ENCODE measurements around the gene HIPK2. TPM values are rescaled to one million over a fixed set of nuclear protein-coding genes. Genes with fewer than 3 reads are reported as not detected.
"Not testable (repeated sequence)": the region's sequence is repeated elsewhere in the genome, so short reads cannot be mapped to it uniquely, and the experiment has no call there.

HIPK2 gene
- total RNA-seq, 4 donors from 2014 or later: 20.9 to 40.9 (median 26.7) TPM

DNA sequence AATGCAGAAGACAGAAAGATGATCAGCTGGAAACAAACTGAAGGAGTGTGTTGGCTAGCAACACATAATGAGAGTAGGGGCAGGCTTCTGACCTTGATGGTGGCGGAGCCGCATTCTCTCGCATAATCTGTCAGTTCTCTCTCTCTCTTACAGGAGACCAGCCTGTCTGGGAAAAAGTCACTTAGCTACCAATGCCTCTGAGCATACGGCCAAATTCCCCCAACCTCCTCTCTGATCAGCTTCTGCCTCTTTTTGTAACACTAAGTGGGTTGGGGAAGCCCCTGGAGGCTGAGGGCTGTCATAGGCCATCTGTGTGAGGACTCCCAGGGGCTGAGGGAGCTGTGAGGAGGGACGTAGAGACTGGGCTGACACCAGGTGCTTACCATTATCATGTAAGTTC, 104.6 kb downstream of the HIPK2 start:
- H3K27ac ChIP-seq (replicated peaks in 1 of 4): peak overlapping the region; percentile 10 to 62 (median 32)
- 76% methylated on average over 5 of the region's 5 CpGs for WGBS

DNA sequence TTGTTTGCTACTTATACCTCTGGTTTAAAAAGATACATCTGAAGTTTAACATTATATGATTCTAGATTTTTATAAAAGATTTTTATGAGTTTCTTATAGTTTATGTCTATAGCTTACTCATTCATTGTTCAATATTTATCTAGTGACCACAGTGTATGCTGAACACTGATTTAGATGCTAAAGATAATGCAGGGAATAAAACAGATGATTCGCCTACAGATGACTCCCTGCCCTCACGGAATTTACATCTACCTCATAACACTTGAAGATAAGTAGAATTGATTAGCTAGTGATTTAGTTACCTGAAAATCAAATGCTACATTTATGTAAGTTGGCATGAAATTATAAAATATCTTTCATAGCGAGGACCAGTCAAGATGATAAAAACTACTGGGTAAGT, 105.8 kb downstream of the HIPK2 start:
- WGBS: 97% methylated on average over 3 of the region's 3 CpGs

More for the DNA sequence above, 104.6 kb downstream of the HIPK2 start:
- Histone ChIP-seq H3K9me3 (no peaks in the 10 kb centered on the region), H3K4me3 (no peak overlapping the region), H3K4me1 (peaks cover 14 to 19% (median 17%) of the 10 kb centered on the region in 4 donors), H3K27me3 (no peaks in the 10 kb centered on the region), H3K36me3 (peaks cover 0 to 8% (median 0%) of the 10 kb centered on the region in 4 donors)
- DNase-seq (ENCODE audit: extremely low spot score): no peak
- TF ChIP-seq, protein P1, sequence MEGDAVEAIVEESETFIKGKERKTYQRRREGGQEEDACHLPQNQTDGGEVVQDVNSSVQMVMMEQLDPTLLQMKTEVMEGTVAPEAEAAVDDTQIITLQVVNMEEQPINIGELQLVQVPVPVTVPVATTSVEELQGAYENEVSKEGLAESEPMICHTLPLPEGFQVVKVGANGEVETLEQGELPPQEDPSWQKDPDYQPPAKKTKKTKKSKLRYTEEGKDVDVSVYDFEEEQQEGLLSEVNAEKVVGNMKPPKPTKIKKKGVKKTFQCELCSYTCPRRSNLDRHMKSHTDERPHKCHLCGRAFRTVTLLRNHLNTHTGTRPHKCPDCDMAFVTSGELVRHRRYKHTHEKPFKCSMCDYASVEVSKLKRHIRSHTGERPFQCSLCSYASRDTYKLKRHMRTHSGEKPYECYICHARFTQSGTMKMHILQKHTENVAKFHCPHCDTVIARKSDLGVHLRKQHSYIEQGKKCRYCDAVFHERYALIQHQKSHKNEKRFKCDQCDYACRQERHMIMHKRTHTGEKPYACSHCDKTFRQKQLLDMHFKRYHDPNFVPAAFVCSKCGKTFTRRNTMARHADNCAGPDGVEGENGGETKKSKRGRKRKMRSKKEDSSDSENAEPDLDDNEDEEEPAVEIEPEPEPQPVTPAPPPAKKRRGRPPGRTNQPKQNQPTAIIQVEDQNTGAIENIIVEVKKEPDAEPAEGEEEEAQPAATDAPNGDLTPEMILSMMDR (IDR thresholded peaks at IDR 0.05): no peak
- no peak for TF ChIP-seq POLR2A (IDR thresholded peaks at IDR 0.05; ENCODE audit: low read depth)
- TF ChIP-seq POLR2AphosphoS5 (IDR thresholded peaks at IDR 0.05): no peak
- TF ChIP-seq EP300 (IDR thresholded peaks at IDR 0.05): no peak
- intact Hi-C loops (cut with DNase I): no loop called here

DNA sequence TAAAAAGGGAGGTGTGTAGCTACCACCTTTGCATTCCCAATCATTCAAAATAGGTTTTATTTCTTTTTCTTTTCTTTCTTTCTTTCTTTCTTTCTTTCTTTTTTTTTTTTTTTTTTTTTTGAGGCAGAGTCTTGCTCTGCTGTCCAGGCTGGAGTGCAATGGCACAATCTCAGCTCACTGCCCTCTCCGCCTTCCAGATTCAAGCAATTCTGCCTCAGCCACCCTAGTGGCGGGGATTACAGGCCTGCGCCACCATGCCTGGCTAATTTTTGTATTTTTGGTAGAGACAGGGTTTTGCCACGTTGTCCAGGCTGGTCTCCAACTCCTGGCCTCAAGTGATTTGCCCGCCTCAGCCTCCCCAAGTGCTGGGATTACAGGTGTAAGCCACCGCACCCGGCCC, 107.1 kb downstream of the HIPK2 start:
- H3K27me3 ChIP-seq; H3K4me3 ChIP-seq; DNase-seq (ENCODE audit: extremely low spot score); H3K9me3 ChIP-seq; intact Hi-C loops (cut with DNase I); H3K27ac ChIP-seq (replicated peaks in 1 of 4): not testable (repeated sequence)
- 95% methylated on average over 7 of the region's 7 CpGs for WGBS
- Histone ChIP-seq H3K4me1 (peaks cover 14 to 19% (median 17%) of the 10 kb centered on the region in 4 donors), H3K36me3 (peaks cover 0 to 14% (median 0%) of the 10 kb centered on the region in 4 donors)

More for the DNA sequence above, 105.8 kb downstream of the HIPK2 start:
- TF ChIP-seq POLR2A (IDR thresholded peaks at IDR 0.05; ENCODE audit: low read depth): no peak
- TF ChIP-seq, protein P1 (IDR thresholded peaks at IDR 0.05): no peak
- TF ChIP-seq POLR2AphosphoS5 (IDR thresholded peaks at IDR 0.05): no peak
- TF ChIP-seq EP300 (IDR thresholded peaks at IDR 0.05): no peak
- Histone ChIP-seq H3K27ac (replicated peaks in 1 of 4) (no peak overlapping the region), H3K36me3 (peaks cover 0 to 8% (median 0%) of the 10 kb centered on the region in 4 donors), H3K4me1 (peaks cover 14 to 19% (median 17%) of the 10 kb centered on the region in 4 donors), H3K27me3 (no peaks in the 10 kb centered on the region), H3K4me3 (no peak overlapping the region), H3K9me3 (no peaks in the 10 kb centered on the region)
- no peak for DNase-seq (ENCODE audit: extremely low spot score)
- intact Hi-C loops (cut with DNase I): no loop called here

- no peaks in the 10 kb centered on the region for H3K9me3 ChIP-seq
- H3K36me3 ChIP-seq: peaks cover 0 to 10% (median 0%) of the 10 kb centered on the region in 4 donors
- H3K4me3 ChIP-seq: no peak overlapping the region
- DNase-seq (ENCODE audit: extremely low spot score): no peak
- intact Hi-C loops (cut with DNase I): no loop called here
- no peak for TF ChIP-seq POLR2AphosphoS5 (IDR thresholded peaks at IDR 0.05)
- TF ChIP-seq, protein P1 (IDR thresholded peaks at IDR 0.05): no peak
- no peak for TF ChIP-seq EP300 (IDR thresholded peaks at IDR 0.05)
- no peak for TF ChIP-seq POLR2A (IDR thresholded peaks at IDR 0.05; ENCODE audit: low read depth)
- peaks cover 8 to 17% (median 13%) of the 10 kb centered on the region in 4 donors for H3K4me1 ChIP-seq
- H3K27ac ChIP-seq (replicated peaks in 1 of 4): no peak overlapping the region
- H3K27me3 ChIP-seq: no peaks in the 10 kb centered on the region
- 86% methylated on average over 11 of the region's 11 CpGs for WGBS
Observed at GRCh38 chr7:139669106-139670061, 108.4 kb downstream of the HIPK2 start.

DNA sequence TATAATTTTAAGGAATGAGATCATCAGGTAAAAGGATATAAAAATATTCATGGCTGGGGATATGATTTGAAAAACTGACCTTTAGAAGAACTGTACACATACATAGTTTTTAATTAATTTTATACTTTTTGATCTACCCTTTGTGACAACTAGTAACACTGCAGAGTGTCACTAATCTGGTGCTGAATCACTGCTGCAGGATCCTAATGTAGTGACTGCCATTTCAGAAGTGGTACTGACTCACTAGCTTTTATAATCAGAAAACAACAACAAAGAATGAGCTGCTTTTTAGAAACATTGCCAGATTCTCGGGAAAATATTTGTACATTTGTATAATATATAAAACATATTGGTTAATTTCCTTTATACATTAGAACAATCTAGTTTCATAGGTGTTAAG, 110.4 kb downstream of the HIPK2 start:
- Histone ChIP-seq H3K9me3 (no peaks in the 10 kb centered on the region), H3K27me3 (no peaks in the 10 kb centered on the region), H3K4me1 (peaks cover 11 to 21% (median 16%) of the 10 kb centered on the region in 4 donors), H3K36me3 (peaks cover 0 to 6% (median 0%) of the 10 kb centered on the region in 4 donors), H3K4me3 (no peak overlapping the region), H3K27ac (replicated peaks in 1 of 4) (no peak overlapping the region)
- no peak for TF ChIP-seq POLR2A (IDR thresholded peaks at IDR 0.05; ENCODE audit: low read depth)
- TF ChIP-seq POLR2AphosphoS5 (IDR thresholded peaks at IDR 0.05): no peak
- TF ChIP-seq, protein P1 (IDR thresholded peaks at IDR 0.05): no peak
- TF ChIP-seq EP300 (IDR thresholded peaks at IDR 0.05): no peak
- 84% methylated on average over 1 of the region's 1 CpG for WGBS
- intact Hi-C loops (cut with DNase I): no loop called here
- DNase-seq (ENCODE audit: extremely low spot score): no peak
